Urinary bladder (tissue), 4 donors: ENCODE data around the gene DNAJC1. TPM values are rescaled to one million over a fixed set of nuclear protein-coding genes. Genes with fewer than 3 reads are reported as not detected.

ENCODE experiments used
- DNase-seq: peaks from one replicate; pipeline ENCODE4 v3.0.0-alpha.2; 2015; ENCODE audit errors: extremely low spot score
- H3K27ac ChIP-seq: one replicate; pipeline ENCODE4 v1.5.1; 2013; ENCODE audit warnings: low read depth, mild to moderate bottlenecking, moderate library complexity
- H3K36me3 ChIP-seq: one replicate; pipeline ENCODE4 v1.6.1; 2013; ENCODE audit warnings: mild to moderate bottlenecking, moderate library complexity; ENCODE audit not compliant: insufficient read depth
- H3K4me1 ChIP-seq: one replicate; pipeline ENCODE4 v1.6.1; 2013; ENCODE audit warnings: mild to moderate bottlenecking, moderate library complexity; ENCODE audit not compliant: insufficient read depth
- H3K4me3 ChIP-seq: one replicate; pipeline ENCODE4 v1.5.1; 2013; ENCODE audit warnings: low read depth, low read length
- WGBS: extraction: QIAGEN DNeasy Blood & Tissue Kit; methylation state at CpG from one replicate; pipeline ENCODE4 v1.1.7; 2013; 5-methylcytosine and 5-hydroxymethylcytosine counted together
- polyA plus RNA-seq: library from polyadenylated mRNA; stranded (reverse); fragments of 200-250 nt; gene quantifications from one replicate; pipeline ENCODE4 v1.2.3, GENCODE V29; 2013
- total RNA-seq: library from RNA; depleted of rRNA; stranded (reverse); fragments of >200 nt; gene quantifications from one replicate; pipeline ENCODE4 v1.2.3, GENCODE V29; 2014
- donor health status: healthy with polysubstance abuse.
- donor health status: healthy.

DNAJC1 gene
- total and polyA plus RNA-seq, 2 donors, result 44.1 to 47.1 TPM

DNA sequence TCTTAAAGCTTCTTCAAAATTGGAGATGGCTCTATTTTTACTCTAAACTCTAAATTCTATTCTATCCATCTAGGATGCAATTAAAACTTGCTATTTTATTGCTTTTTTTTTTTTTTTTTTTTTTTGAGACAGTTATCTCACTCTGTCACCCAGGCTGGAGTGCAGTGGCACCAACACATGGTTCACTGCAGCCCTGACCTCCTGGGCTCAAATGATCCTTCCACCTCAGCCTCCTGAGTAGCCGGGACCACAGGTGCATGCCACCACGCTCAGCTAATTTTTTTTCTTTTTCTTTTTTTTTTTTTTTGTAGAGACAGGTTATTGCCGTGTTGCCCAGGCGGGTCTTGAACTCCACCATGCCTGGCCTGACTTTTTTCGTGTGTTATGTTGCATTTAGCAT, 41.2 kb downstream of the DNAJC1 start:
- H3K36me3 ChIP-seq, result no peaks in the 10 kb centered on the region
- 98% methylated on average over 5 of the region's 5 CpGs for WGBS
- no peak overlapping the region for H3K27ac ChIP-seq
- H3K4me3 ChIP-seq, result no peak overlapping the region
- no peak for DNase-seq
- no peaks in the 10 kb centered on the region for H3K4me1 ChIP-seq

GRCh38 chr10:21961847-21962246, 41.7 kb downstream of the DNAJC1 start:
- no peak overlapping the region for H3K4me3 ChIP-seq
- H3K4me1 ChIP-seq, result no peaks in the 10 kb centered on the region
- H3K27ac ChIP-seq, result no peak overlapping the region
- no peaks in the 10 kb centered on the region for H3K36me3 ChIP-seq
- DNase-seq, result no peak

GRCh38 chr10:21959998-21960397, 43.5 kb downstream of the DNAJC1 start:
- Histone ChIP-seq H3K4me1 (no peaks in the 10 kb centered on the region), H3K27ac (no peak overlapping the region), H3K36me3 (no peaks in the 10 kb centered on the region), H3K4me3 (no peak overlapping the region)
- WGBS, result 88% methylated on average over 2 of the region's 2 CpGs
- DNase-seq, result no peak

DNA sequence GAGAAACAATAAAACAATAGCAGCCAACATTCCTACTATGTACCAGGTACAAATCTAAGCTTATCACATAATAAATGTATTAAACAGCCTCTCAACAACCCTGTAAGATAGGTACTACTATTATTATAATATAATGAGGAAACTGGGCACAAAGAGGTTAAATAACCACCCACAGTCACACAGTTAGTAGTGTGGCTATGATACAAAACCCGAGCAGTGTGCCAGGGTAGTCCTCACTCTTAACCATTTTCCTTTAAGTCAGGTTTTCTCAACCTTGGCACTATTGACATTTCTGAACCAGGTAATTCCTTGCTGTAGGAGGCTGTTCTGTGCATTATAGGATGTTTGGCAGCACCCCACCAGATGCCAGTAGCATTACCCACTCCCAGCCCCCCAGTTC, 48.8 kb downstream of the DNAJC1 start:
- Histone ChIP-seq H3K4me1 (no peaks in the 10 kb centered on the region), H3K36me3 (no peaks in the 10 kb centered on the region), H3K27ac (no peak overlapping the region), H3K4me3 (no peak overlapping the region)
- no peak for DNase-seq
- WGBS, result 47% methylated on average over 1 of the region's 1 CpG

- WGBS, result 59% methylated on average over 5 of the region's 5 CpGs
- no peak for DNase-seq
- Histone ChIP-seq H3K27ac (no peak overlapping the region), H3K4me1 (no peaks in the 10 kb centered on the region), H3K36me3 (no peaks in the 10 kb centered on the region), H3K4me3 (no peak overlapping the region)
These were observed 49.4 kb downstream of the DNAJC1 start for GRCh38 chr10:21954132-21954531.

GRCh38 chr10:21953585-21954057, 49.9 kb downstream of the DNAJC1 start:
- Histone ChIP-seq H3K4me3 (no peak overlapping the region), H3K36me3 (no peaks in the 10 kb centered on the region), H3K4me1 (no peaks in the 10 kb centered on the region), H3K27ac (no peak overlapping the region)
- WGBS, result 10% methylated on average over 1 of the region's 1 CpG
- DNase-seq, result peak; percentile 15

DNA sequence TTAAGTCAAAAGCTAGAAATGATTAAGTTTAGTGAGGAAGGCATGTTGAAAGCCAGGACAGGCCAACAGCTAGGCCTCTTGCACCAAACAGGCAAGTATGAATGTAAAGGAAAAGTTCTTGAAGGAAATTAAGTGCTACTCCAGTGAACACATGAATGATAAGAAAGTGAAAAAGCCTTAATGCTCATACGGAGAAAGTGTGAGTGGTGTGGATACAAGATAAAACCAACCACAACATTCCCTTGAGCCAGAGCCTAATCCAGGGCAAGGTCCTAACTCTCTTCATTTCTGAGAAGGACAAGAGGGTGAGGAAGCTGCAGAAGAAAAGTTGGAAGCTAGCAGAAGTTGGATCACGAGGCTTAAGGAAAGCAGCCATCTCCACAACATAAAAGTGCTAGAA, 53.0 kb downstream of the DNAJC1 start:
- Histone ChIP-seq H3K36me3 (no peaks in the 10 kb centered on the region), H3K4me3 (no peak overlapping the region), H3K27ac (no peak overlapping the region), H3K4me1 (no peaks in the 10 kb centered on the region)
- no peak for DNase-seq
- WGBS, result 67% methylated on average over 2 of the region's 2 CpGs

GRCh38 chr10:21946946-21947345, 56.6 kb downstream of the DNAJC1 start:
- Histone ChIP-seq H3K4me3 (no peak overlapping the region), H3K4me1 (no peaks in the 10 kb centered on the region), H3K36me3 (no peaks in the 10 kb centered on the region), H3K27ac (no peak overlapping the region)
- DNase-seq, result no peak

DNA sequence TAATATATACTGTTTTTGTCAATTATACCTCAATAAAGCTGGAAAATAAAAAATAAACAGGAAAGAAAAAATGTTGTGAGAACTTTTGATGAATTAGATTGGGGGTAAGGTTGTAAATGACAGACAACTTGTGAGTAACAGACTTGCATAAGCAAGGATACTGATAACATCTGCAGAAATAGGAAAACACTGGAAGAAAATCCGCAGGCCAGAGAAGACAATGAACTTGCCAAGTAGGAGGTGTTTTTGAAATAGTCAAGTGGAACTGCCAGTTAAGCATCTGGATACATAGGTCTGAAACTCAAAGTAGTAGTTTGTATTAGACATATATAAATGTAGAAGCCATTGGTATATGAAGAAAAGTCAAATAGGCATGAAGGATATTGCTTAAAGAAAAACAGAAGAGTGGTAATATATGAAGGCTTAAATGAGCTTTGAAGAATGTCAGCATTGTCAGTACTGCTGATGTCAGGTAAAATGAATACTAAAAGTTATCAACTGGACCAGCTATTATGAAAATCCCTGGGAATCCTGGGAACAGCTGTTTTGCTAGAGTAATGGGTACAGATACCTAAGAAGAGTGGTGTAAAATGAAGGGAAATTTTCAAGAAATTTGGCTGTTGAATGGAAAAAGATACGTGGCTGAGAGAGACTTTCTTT, 58.7 kb downstream of the DNAJC1 start:
- Histone ChIP-seq H3K4me3 (no peak overlapping the region), H3K36me3 (no peaks in the 10 kb centered on the region), H3K4me1 (no peaks in the 10 kb centered on the region), H3K27ac (no peak overlapping the region)
- no peak for DNase-seq
- 43% methylated on average over 2 of the region's 2 CpGs for WGBS

- 89% methylated on average over 2 of the region's 2 CpGs for WGBS
- DNase-seq, result no peak
- no peak overlapping the region for H3K4me3 ChIP-seq
- H3K4me1 ChIP-seq, result no peaks in the 10 kb centered on the region
- no peaks in the 10 kb centered on the region for H3K36me3 ChIP-seq
- no peak overlapping the region for H3K27ac ChIP-seq
These were observed 59.8 kb downstream of the DNAJC1 start for GRCh38 chr10:21943633-21944265.

DNA sequence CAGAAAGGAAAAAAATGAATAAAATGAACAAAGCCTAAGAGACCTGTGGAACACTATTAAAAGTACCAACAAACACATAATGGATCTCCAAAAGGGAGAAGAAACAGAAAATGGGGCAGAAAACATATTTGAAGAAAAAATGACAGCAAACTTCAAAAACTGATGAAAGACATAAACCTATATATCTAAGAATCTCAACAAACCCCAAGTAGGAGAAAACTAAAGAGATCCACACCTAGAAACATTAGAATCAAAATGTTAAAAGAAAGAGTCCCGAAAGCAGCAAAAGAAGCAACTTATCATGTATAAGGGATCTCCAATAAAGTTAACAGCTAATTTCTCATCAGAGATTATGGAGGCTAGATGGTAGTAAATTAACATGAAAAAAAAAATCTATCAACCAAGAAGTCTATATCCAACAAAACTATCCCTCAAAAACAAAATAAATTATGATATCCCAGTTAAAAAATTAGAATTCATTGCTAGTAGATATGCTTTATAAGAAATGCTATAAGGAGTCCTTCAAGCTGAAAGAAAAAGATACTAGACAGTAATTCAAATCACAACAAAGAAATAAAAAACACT, 68.0 kb downstream of the DNAJC1 start:
- 97% methylated on average over 1 of the region's 1 CpG for WGBS
- no peak overlapping the region for H3K27ac ChIP-seq
- H3K4me3 ChIP-seq, result no peak overlapping the region
- H3K36me3 ChIP-seq, result peaks cover 2% of the 10 kb centered on the region
- H3K4me1 ChIP-seq, result no peaks in the 10 kb centered on the region
- no peak for DNase-seq

DNA sequence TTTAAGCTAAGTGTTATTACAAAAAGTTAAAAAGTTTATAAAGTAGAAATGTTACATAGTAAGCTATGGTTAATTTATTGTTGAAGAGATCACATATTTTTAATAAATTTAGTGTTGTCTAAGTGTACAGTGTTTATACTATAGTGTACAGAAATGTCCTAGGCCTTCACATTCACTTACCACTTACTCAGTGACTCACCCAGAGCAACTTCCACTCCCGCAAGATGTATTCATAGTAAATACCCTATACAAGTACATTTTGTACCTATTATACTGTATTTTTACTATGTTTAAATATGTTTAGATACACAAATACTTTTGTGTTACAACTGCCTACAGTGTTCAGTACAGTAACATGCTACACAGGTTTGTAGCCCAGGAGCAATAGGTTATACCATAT, 69.2 kb downstream of the DNAJC1 start:
- DNase-seq, result no peak
- WGBS, result 99% methylated on average over 1 of the region's 1 CpG
- Histone ChIP-seq H3K27ac (no peak overlapping the region), H3K36me3 (peaks cover 2% of the 10 kb centered on the region), H3K4me1 (no peaks in the 10 kb centered on the region), H3K4me3 (no peak overlapping the region)

- WGBS, result 94% methylated on average over 2 of the region's 2 CpGs
- Histone ChIP-seq H3K4me1 (no peaks in the 10 kb centered on the region), H3K4me3 (no peak overlapping the region), H3K27ac (no peak overlapping the region), H3K36me3 (no peaks in the 10 kb centered on the region)
- no peak for DNase-seq
These were observed 74.5 kb downstream of the DNAJC1 start for GRCh38 chr10:21929070-21929469.

GRCh38 chr10:21927631-21928353, 75.7 kb downstream of the DNAJC1 start:
- 69% methylated on average over 4 of the region's 4 CpGs for WGBS
- H3K4me1 ChIP-seq, result no peaks in the 10 kb centered on the region
- DNase-seq, result no peak
- no peak overlapping the region for H3K27ac ChIP-seq
- no peak overlapping the region for H3K4me3 ChIP-seq
- no peaks in the 10 kb centered on the region for H3K36me3 ChIP-seq
